NOMO-1 (cell line): ENCODE measurements around the gene SPG7.

Experiments used
- DNase-seq, 2 experiments: peaks; one replicate each; lab custom pipeline; 2025; ENCODE audit not compliant: unreplicated experiment in 2 of 2; lab: John Stamatoyannopoulos, UW

The SPG7 gene

GRCh38 chr16:89545044-89545830 lies 37.0 kb downstream of the SPG7 start:
- no peak for DNase-seq

DNA sequence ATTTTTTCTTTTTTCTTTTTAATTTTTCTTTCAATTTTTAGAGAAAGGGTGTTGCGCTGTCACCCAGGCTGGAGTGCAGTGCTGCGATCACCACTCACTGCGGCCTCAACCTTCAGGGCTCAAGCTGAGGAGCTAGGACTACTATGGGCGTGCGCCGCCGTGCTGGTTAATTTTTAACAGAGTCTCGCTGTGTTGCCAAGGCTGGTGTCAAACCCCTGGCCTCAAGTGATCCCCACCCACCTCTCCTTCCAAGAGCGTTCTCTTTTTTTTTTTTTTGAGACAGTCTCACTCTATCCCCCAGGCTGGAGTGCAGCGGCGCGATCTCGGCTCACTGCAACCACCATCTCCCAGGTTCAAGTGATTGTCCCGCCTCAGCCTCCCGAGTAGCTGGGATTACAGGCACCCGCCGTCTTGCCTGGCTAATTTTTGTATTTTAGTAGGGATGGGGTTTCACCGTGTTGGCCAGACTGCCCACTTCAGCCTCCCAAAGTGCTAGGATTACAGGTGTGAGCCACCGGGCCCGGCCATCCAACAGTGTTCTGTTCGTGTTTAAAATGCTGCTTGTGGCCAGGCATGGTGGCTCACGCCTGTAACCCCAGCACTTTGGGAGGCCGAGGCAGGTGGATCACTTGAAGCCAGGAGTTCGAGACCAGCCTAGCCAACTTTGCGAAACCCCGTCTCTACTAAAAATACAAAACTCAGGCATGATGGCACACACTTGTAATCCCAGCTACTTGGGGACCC lies 37.8 kb downstream of the SPG7 start:
- DNase-seq: no peak

DNA sequence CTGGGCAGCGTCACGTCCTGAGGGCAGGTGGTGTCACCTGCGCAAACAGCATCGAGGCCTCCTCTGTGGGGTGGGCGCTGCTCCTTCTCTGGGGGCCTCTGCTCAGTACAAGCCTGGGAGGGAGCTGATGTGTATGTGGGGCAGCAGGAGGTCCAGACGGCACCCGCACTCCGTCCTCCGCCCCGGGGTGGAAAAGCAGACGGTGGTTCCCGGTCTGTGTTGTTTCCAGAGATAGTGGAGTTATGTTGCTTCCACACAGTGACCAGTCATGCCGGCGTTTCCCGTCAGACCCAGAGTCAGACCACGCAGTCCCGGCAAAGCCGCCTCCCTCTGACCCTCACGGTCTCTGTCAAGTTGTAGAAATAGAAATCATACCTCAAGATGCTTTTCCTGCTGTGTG lies 38.6 kb downstream of the SPG7 start:
- no peak for DNase-seq

- no peak for DNase-seq
These were observed 39.1 kb downstream of the SPG7 start for GRCh38 chr16:89547291-89547690.

- DNase-seq: no peak
These were observed 39.7 kb downstream of the SPG7 start for GRCh38 chr16:89547860-89548259.

DNA sequence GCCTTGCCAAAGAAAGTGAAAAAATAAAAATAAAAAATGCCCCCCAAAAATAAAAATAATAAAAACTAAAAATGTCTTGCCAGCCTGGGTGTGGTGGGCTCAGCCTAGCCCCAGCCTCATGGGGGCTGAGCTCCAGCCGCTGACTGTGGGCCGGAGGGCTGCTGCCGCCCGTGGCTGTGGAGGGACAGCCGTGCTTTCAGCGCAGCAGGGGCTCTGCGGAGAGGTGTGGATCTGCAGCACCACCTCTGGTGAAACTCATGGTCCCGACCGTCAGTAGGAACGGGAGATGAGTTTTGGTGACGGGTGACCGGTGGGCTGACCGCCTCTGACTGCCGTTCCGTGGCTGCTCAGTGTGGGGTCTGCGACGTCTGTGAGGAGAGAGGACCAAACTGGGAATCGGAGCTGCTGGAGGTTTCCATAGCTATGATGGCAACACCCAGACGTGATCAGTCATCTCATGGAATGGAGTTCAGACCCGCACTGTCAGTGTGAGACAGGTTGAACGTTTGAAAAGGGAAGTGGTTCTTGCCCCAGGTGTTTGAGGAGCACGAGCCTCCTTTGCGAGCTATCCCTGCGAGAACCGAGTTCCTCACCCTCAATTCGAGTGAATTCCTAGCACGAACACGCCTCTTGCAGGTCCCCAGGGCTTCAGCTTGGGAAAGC lies 40.3 kb downstream of the SPG7 start:
- DNase-seq: no peak

GRCh38 chr16:89549007-89549700 lies 41.0 kb downstream of the SPG7 start:
- DNase-seq: no peak

DNA sequence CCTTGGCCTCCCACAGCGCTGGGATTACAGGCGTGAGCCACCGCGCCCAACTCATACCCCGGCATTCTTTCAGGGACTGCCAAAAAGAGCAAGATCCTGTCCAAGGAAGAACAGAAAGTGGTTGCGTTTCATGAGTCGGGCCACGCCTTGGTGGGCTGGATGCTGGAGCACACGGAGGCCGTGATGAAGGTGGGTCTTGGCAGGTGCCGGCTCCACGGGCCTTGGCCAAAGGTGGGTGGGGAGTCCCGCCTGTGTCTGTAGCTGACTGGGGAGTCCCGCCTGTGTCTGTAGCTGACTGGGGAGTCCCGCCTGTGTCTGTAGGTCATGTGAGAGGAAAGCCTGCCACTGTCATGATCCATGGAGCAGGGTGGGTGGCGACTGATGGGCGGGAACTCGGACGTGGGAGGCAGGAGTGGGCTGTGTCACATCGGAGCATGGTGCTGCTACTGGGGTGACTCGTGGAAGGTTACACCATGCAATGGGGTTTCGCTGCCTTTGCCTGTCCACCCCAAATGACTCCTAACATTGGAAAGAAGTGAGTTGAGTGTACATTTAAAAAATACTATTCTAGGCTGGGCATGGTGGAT lies 42.3 kb downstream of the SPG7 start:
- DNase-seq: no peak

GRCh38 chr16:89552329-89552728 lies 44.1 kb downstream of the SPG7 start:
- no peak for DNase-seq

DNA sequence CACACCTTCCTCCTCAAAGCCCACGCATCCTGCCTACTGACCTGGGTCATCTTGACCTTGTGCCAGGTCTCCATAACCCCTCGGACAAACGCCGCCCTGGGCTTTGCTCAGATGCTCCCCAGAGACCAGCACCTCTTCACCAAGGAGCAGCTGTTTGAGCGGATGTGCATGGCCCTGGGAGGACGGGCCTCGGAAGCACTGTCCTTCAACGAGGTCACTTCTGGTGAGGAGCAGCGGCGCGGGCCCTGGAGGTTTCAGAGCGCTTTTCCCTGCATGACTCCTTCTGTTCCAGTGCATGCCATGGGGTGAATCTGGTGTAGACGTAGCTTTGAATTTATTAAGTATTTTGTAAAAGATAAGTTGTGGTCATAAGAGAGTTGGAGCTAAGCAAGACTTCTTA lies 44.7 kb downstream of the SPG7 start:
- DNase-seq: no peak

DNA sequence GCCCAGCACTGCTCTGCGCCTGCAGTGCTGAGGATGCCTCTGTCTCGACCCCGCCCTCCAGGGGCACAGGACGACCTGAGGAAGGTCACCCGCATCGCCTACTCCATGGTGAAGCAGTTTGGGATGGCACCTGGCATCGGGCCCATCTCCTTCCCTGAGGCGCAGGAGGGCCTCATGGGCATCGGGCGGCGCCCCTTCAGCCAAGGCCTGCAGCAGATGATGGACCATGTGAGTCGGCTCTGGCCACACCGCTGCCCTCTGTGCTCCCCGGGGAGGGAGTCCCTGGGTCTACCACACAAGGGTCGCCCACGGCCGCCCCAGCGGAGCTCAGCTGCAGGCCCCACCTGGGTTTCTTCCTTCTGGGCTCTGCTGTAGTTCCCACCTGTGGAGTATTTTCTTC lies 45.5 kb downstream of the SPG7 start:
- no peak for DNase-seq

GRCh38 chr16:89554343-89554742 lies 46.1 kb downstream of the SPG7 start:
- no peak for DNase-seq

GRCh38 chr16:89555265-89555664 lies 47.1 kb downstream of the SPG7 start:
- no peak for DNase-seq

DNA sequence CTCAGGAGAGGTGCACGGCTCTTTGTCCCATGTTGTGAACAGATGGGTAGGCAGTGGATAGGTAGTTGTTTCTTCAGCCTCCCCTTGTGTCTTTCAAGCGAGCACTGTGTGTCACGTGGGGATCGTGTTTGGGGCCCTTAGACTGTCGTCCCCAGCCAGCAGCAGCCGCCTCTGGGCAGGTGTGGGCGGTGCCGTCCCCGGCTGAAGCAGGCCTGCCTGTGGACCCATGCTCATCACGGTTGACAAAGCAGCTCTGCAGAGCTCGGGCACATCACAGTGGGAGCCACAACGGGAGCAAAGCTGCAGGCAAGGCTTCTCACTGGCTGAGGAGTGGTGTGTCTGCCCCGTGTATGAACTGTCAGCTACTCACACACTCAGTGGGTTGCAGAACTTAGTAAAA lies 47.6 kb downstream of the SPG7 start:
- DNase-seq: no peak

DNA sequence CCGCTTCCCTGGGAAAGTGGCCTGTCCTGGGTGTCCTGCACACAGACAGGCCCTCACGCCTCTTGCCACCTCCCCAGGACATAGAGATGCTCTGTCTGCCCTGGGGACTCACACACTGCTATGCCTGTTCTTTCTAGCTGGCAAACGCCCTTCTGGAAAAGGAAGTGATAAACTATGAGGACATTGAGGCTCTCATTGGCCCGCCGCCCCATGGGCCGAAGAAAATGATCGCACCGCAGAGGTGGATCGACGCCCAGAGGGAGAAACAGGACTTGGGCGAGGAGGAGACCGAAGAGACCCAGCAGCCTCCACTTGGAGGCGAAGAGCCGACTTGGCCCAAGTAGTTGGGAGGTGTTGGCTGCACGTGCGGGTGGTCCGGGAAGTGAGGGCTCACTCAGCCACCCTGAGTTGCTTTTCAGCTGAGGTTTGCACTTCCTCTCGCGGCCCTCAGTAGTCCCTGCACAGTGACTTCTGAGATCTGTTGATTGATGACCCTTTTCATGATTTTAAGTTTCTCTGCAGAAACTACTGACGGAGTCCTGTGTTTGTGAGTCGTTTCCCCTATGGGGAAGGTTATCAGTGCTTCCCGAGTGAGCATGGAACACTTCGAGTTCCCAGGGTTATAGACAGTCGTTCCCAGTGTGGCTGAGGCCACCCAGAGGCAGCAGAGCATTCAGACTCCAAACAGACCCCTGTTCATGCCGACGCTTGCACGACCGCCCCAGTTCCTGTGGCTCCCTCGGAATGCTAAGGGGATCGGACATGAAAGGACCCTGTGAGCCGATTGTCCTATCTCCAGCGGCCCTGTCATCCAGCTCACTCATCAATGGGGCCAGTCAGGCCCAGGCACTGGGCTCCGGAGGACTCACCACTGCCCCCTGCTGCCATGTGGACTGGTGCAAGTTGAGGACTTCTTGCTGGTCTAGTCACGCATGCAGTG lies 48.8 kb downstream of the SPG7 start:
- peak; percentile 63 to 66 for DNase-seq

- no peak for DNase-seq
These were observed 49.7 kb downstream of the SPG7 start for GRCh38 chr16:89557690-89558490.

DNA sequence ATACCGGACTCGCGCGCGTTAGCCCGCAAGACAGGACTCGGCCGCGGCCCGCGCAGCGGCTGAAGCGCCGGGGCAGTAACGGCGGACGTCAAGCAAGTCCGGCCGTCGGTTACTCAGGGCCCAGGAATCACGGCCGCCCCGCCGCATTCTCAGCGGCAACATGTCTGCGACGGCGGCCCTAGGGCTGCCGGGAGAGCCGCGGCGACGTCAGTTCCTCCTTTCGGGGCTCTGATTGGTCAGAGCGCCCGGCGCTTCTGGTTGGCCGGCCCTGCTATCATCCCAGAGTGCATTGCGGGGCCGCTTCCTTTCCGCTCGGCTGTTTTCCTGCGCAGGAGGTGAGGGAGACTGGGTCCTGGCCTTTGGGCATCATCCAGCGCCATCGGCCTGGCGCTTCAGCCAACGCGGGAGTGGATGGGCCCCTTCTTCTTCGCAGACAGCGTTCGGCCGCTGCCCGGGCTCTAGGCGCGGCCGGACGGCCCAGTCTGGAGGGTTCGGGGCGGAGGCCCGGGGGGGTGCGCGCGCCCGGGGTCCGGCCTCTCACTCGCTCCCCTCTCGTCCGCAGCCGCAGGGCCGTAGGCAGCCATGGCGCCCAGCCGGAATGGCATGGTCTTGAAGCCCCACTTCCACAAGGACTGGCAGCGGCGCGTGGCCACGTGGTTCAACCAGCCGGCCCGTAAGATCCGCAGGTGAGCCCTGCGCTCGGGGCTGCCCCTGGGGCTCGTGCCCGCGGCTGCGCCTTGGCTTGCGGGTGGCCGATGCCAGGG lies 52.4 kb downstream of the SPG7 start, which contains the start of gene RPL13:
Gene RPL13, plus strand, starts transcription at position 305 of the 764 bp plus-strand sequence. Its CDS starts 278 bp downstream, at position 583.
- DNase-seq: peak; percentile 94 to 95
